Mesenchymal stem cell (in vitro differentiated cells and primary cell): ENCODE measurements around the gene CCL15.

Experiments used
- DNase-seq: peaks from one replicate; pipeline ENCODE4 v3.0.0-alpha.2; 2013
- H2AFZ ChIP-seq: one replicate; pipeline ENCODE4 v1.6.1; 2013; ENCODE audit warnings: low read depth, mild to moderate bottlenecking, control low read depth, inconsistent platforms, low read length, moderate library complexity
- H2AK5ac ChIP-seq: 2 replicates; pipeline ENCODE4 v1.6.1; 2013; ENCODE audit warnings: low read length, moderate library complexity, mild to moderate bottlenecking, inconsistent platforms; ENCODE audit not compliant: severe bottlenecking
- H2BK120ac ChIP-seq: one replicate; pipeline ENCODE4 v1.6.1; 2013; ENCODE audit warnings: low read depth, mild to moderate bottlenecking, inconsistent platforms, low read length, moderate library complexity
- H2BK12ac ChIP-seq, 2 experiments: one replicate each; pipeline ENCODE4 v1.6.1; 2013; ENCODE audit warnings: inconsistent platforms in 2 of 2, low read length in 2 of 2, mild to moderate bottlenecking in 2 of 2, moderate library complexity in 2 of 2, control low read depth in 1 of 2
- H2BK15ac ChIP-seq: one replicate; pipeline ENCODE4 v1.6.1; 2013; ENCODE audit warnings: mild to moderate bottlenecking, low read depth, inconsistent platforms; ENCODE audit not compliant: poor library complexity, severe bottlenecking
- H2BK5ac ChIP-seq: 2 replicates; pipeline ENCODE4 v1.6.1; 2013; ENCODE audit warnings: low read depth, mild to moderate bottlenecking, low read length, control low read depth, inconsistent platforms; ENCODE audit not compliant: poor library complexity, severe bottlenecking
- H3K14ac ChIP-seq, 2 experiments: one replicate each; pipeline ENCODE4 v1.6.1; 2013; ENCODE audit warnings: inconsistent platforms in 2 of 2, low read length in 2 of 2, control low read depth in 1 of 2, mild to moderate bottlenecking in 1 of 2, moderate library complexity in 1 of 2
- H3K18ac ChIP-seq, 2 experiments: one replicate each; pipeline ENCODE4 v1.6.1; 2013; ENCODE audit warnings: inconsistent platforms in 2 of 2, low read length in 2 of 2, control low read depth in 1 of 2, low read depth in 1 of 2, mild to moderate bottlenecking in 1 of 2
- H3K23ac ChIP-seq, 2 experiments: one replicate each; pipeline ENCODE4 v1.6.1; 2013; ENCODE audit warnings: inconsistent platforms in 2 of 2, low read length in 2 of 2, mild to moderate bottlenecking in 2 of 2, moderate library complexity in 2 of 2, control low read depth in 1 of 2
- H3K27ac ChIP-seq: 2 replicates; pipeline ENCODE4 v1.5.1; 2013; ENCODE audit warnings: mild to moderate bottlenecking, moderate library complexity, low read length, control low read depth, inconsistent platforms; ENCODE audit not compliant: poor library complexity, severe bottlenecking
- H3K27me3 ChIP-seq, 2 experiments: 2 replicates each; pipeline versions ENCODE4 v1.6.1 to v1.7.0; 2013; ENCODE audit warnings: low read length in 2 of 2, mild to moderate bottlenecking in 2 of 2, moderate library complexity in 2 of 2, control low read depth in 1 of 2, inconsistent platforms in 1 of 2; ENCODE audit not compliant: control insufficient read depth in 1 of 2, insufficient read depth in 1 of 2
- H3K36me3 ChIP-seq, 2 experiments: 2 replicates each; pipeline versions ENCODE4 v1.6.1 to v1.7.0; 2013; ENCODE audit warnings: low read length in 2 of 2, control low read depth in 1 of 2, inconsistent platforms in 1 of 2, low read depth in 1 of 2, mild to moderate bottlenecking in 1 of 2; ENCODE audit not compliant: insufficient read depth in 2 of 2, control insufficient read depth in 1 of 2
- H3K4ac ChIP-seq, 2 experiments: one replicate each; pipeline ENCODE4 v1.6.1; 2013; ENCODE audit warnings: inconsistent platforms in 2 of 2, low read length in 2 of 2, mild to moderate bottlenecking in 2 of 2, moderate library complexity in 2 of 2, control low read depth in 1 of 2, low read depth in 1 of 2
- H3K4me1 ChIP-seq: 2 replicates; pipeline ENCODE4 v1.6.1; 2013; ENCODE audit warnings: low read depth, low read length, control low read depth; ENCODE audit not compliant: control insufficient read depth, insufficient read depth
- H3K4me2 ChIP-seq: 2 replicates; pipeline ENCODE4 v1.6.1; 2013; ENCODE audit warnings: low read length, mild to moderate bottlenecking, inconsistent platforms; ENCODE audit not compliant: poor library complexity, severe bottlenecking
- H3K4me3 ChIP-seq, 2 experiments: 2 replicates each; pipeline versions ENCODE4 v1.5.1 to v1.7.0; 2013; ENCODE audit warnings: low read length in 2 of 2, mild to moderate bottlenecking in 2 of 2, control low read depth in 1 of 2, low read depth in 1 of 2; ENCODE audit not compliant: insufficient read depth in 1 of 2
- H3K79me1 ChIP-seq: replicated peaks from 2 replicates; pipeline ENCODE4 v1.6.1; 2013; ENCODE audit warnings: mild to moderate bottlenecking, control low read depth, low read length, inconsistent platforms; ENCODE audit not compliant: poor library complexity, severe bottlenecking
- H3K9ac ChIP-seq: 2 replicates; pipeline ENCODE4 v1.7.0; 2013; ENCODE audit warnings: mild to moderate bottlenecking, low read length, moderate library complexity
- H3K9me3 ChIP-seq: 2 replicates; pipeline ENCODE4 v1.7.0; 2013; ENCODE audit warnings: mild to moderate bottlenecking, low read length; ENCODE audit not compliant: control insufficient read depth
- H4K8ac ChIP-seq: one replicate; pipeline ENCODE4 v1.6.1; 2013; ENCODE audit warnings: inconsistent platforms, mild to moderate bottlenecking, low read length, moderate library complexity
- H4K91ac ChIP-seq: one replicate; pipeline ENCODE4 v1.6.1; 2013; ENCODE audit warnings: mild to moderate bottlenecking, low read length, inconsistent platforms
- WGBS: methylation state at CpG from one replicate; pipeline ENCODE4 v1.1.7; 2013; ENCODE audit warnings: mixed read lengths; 5-methylcytosine and 5-hydroxymethylcytosine counted together

CCL15 gene

DNA sequence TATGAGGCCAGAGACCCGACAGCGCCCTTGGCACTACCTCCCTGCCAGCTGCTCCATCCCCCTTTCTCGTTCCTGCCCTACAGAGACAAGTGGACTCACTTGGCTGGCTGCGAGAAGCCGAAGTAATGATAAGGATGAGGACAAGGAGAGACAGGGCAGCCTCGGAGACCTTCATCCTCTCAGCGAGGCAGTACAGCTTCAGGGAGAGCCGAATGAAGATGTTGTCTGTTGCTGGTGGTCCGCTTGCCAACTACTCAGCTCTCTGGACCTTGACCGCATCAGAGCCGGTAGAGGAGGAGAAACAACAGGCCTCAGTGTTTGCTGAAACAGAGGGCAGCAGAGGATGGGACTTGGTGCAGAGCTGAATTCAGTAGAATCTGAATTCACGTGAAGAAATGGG, 20.1 kb downstream of the CCL15 start, which contains the start of gene CCL16:
TSS of gene CCL16 (minus strand) at position 252 of the 400 bp plus-strand sequence. CDS start at position 175, 77 bp downstream.
- H3K9ac ChIP-seq = no peak within 1 kb of the TSS
- WGBS = 88% methylated on average over 11 of the region's 12 CpGs

DNA sequence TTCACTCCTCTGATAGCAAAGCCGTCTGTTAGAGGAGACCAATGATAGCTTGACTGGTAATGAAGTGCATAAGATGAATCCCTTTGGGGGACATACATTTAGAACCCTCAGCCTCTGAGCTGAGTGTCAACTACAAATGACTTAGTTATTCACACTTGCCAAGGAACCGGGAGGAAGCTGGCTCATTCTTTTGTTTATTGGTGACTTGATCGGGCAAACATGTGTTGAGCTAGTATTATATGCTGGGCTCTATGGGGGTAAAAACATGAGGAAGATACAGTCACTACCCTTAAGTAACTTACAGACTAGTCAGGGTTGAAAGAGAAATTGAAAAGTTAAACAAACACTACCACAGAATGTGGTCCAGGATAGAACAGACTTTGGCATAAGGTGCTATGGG, 23.0 kb downstream of the CCL15 start:
- DNase-seq = no peak
- no peak overlapping the region for H2AK5ac ChIP-seq
- H3K27me3 ChIP-seq = peaks cover 0 to 30% of the 10 kb centered on the region in 2 experiments

More for the DNA sequence above, 20.1 kb downstream of the CCL15 start, which contains the start of gene CCL16:
- H3K4me2 ChIP-seq = no peak within 1 kb of the TSS
- no peak within 1 kb of the TSS for H2BK5ac ChIP-seq
- no peak within 1 kb of the TSS for H3K27ac ChIP-seq
- no peak within 1 kb of the TSS for H2BK12ac ChIP-seq
- no peaks in the 10 kb centered on the region for H3K36me3 ChIP-seq
- no peak within 1 kb of the TSS for H2AFZ ChIP-seq
- H3K23ac ChIP-seq = no peak within 1 kb of the TSS
- H3K4me3 ChIP-seq = no peak within 1 kb of the TSS
- H3K9me3 ChIP-seq = no peaks in the 10 kb centered on the region
- H2BK15ac ChIP-seq = no peak within 1 kb of the TSS
- H4K8ac ChIP-seq = no peak within 1 kb of the TSS
- H2BK120ac ChIP-seq = no peak within 1 kb of the TSS
- H3K79me1 ChIP-seq = no peaks in the 10 kb centered on the region
- DNase-seq = no peak
- H2AK5ac ChIP-seq = no peak within 1 kb of the TSS
- no peak within 1 kb of the TSS for H4K91ac ChIP-seq
- H3K18ac ChIP-seq = no peak within 1 kb of the TSS
- H3K14ac ChIP-seq = no peak within 1 kb of the TSS
- no peak within 1 kb of the TSS for H3K4ac ChIP-seq
- H3K27me3 ChIP-seq = peaks cover 0 to 44% of the 10 kb centered on the region in 2 experiments
- no peaks in the 10 kb centered on the region for H3K4me1 ChIP-seq

DNA sequence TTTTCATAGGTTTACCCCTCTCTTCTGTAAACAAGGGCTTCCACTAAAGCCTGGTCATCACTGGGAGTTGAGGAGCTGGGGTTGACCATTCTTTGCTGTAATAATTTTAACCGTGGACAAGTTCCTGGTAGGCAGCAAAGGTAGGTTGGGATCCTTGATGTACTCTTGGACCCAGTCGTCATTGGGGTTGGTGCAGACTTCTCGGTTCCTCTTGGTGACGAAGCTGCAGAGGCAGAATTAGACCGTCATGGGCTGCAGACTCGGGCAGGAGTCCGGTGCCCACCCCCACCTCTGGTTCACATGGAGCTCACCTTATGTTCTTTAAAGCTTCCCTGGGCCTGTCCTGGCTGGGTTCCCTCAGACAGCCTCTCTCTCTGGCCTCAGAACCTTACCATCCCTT, 23.8 kb downstream of the CCL15 start:
- Histone ChIP-seq H2AK5ac (no peak overlapping the region), H3K23ac (no peak overlapping the region), H3K79me1 (no peaks in the 10 kb centered on the region), H3K27me3 (peaks cover 0 to 29% of the 10 kb centered on the region in 2 experiments), H3K27ac (no peak overlapping the region), H2AFZ (no peak overlapping the region), H2BK12ac (no peak overlapping the region), H3K9ac (no peak overlapping the region), H2BK120ac (no peak overlapping the region), H3K9me3 (no peaks in the 10 kb centered on the region), H2BK5ac (no peak overlapping the region), H3K4ac (no peak overlapping the region), H3K4me1 (no peaks in the 10 kb centered on the region), H3K4me3 (no peak overlapping the region), H2BK15ac (no peak overlapping the region), H3K18ac (no peak overlapping the region), H4K8ac (no peak overlapping the region), H4K91ac (no peak overlapping the region), H3K36me3 (no peaks in the 10 kb centered on the region), H3K4me2 (no peak overlapping the region), H3K14ac (no peak overlapping the region)
- WGBS = 92% methylated on average over 7 of the region's 7 CpGs
- DNase-seq = no peak

More for the DNA sequence above, 23.0 kb downstream of the CCL15 start:
- Histone ChIP-seq H3K27ac (no peak overlapping the region), H2BK15ac (no peak overlapping the region), H4K8ac (no peak overlapping the region), H2AFZ (no peak overlapping the region), H2BK120ac (no peak overlapping the region), H3K4me1 (no peaks in the 10 kb centered on the region), H2BK12ac (no peak overlapping the region), H3K4me3 (no peak overlapping the region), H2BK5ac (no peak overlapping the region), H3K4ac (no peak overlapping the region), H3K23ac (no peak overlapping the region), H3K18ac (no peak overlapping the region), H3K4me2 (no peak overlapping the region), H3K79me1 (no peaks in the 10 kb centered on the region), H3K9me3 (no peaks in the 10 kb centered on the region), H4K91ac (no peak overlapping the region), H3K9ac (no peak overlapping the region), H3K14ac (no peak overlapping the region), H3K36me3 (no peaks in the 10 kb centered on the region)
- 71% methylated on average over 3 of the region's 3 CpGs for WGBS

DNA sequence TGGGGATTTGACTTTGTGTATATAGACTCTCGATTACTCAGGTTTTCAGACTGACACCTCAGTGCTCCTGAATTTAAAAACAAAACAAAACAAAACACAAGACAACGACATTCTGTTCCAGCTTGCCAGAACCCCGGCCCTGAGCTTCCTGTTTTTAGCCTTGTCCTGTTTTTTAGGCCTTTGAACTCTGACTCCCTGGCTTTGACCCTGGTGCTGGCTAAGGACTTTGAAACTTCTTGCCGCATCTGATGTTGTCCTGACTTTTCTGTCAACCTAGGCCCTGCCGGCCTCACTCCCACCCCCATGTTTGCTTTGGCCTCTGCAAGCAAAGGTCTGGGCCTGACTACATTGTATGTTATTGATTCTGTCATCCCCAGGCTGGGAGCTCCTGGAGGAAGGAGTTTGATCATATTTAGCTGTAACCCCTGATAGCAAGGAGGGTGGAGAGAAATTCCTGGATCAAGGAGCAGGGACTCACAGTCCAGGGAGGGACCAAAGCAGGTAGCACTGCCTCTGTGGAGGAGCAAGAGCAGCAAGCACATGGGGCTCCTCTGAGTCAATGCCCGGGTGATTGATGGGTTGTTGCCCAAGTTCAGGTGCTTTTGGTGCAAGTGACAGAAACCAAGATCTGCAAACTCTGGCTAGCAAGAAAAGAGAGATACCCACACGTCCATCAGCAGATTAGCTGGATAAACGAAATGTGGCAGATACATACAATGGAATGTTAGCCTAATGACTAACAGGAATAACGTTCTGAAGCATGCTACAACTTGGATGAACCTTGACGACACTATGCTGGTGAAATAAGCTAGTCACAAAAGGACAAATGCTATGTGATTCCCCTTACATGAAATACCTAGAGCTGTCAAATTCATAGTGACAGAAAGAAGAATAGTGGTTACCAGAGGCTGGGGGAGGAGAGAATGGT, 27.8 kb downstream of the CCL15 start:
- no peak overlapping the region for H2BK120ac ChIP-seq
- no peak overlapping the region for H4K91ac ChIP-seq
- H3K18ac ChIP-seq = peak overlapping the region in 1 of 2 experiments; percentile 43
- no peaks in the 10 kb centered on the region for H3K9me3 ChIP-seq
- no peak overlapping the region for H3K4me2 ChIP-seq
- H3K27me3 ChIP-seq = peaks cover 0 to 19% of the 10 kb centered on the region in 2 experiments
- H4K8ac ChIP-seq = no peak overlapping the region
- no peak overlapping the region for H2BK12ac ChIP-seq
- H2BK5ac ChIP-seq = no peak overlapping the region
- no peaks in the 10 kb centered on the region for H3K36me3 ChIP-seq
- H3K4me3 ChIP-seq = no peak overlapping the region
- H3K79me1 ChIP-seq = no peaks in the 10 kb centered on the region
- no peak overlapping the region for H2AFZ ChIP-seq
- peak; percentile 28 for DNase-seq
- H3K14ac ChIP-seq = no peak overlapping the region
- no peak overlapping the region for H3K23ac ChIP-seq
- peaks cover 3% of the 10 kb centered on the region for H3K4me1 ChIP-seq
- H2BK15ac ChIP-seq = no peak overlapping the region
- H3K27ac ChIP-seq = no peak overlapping the region
- no peak overlapping the region for H3K4ac ChIP-seq
- H3K9ac ChIP-seq = no peak overlapping the region
- no peak overlapping the region for H2AK5ac ChIP-seq
- WGBS = 36% methylated on average over 10 of the region's 10 CpGs
